Chondrocyte (in vitro differentiated cells): ENCODE measurements around the gene STMN3. TPM values are rescaled to one million over a fixed set of nuclear protein-coding genes. Genes with fewer than 3 reads are reported as not detected.
"Not testable (repeated sequence)": the region's sequence is repeated elsewhere in the genome, so short reads cannot be mapped to it uniquely, and the experiment has no call there.

ENCODE experiments used
- DNase-seq: peaks from one replicate; pipeline ENCODE4 v3.0.0; 2021; ENCODE audit warnings: mixed read lengths, low spot score
- H3K27ac Mint-ChIP-seq: one replicate; pipeline ENCODE4 v1.8.0; 2021; ENCODE audit warnings: mild to moderate bottlenecking, moderate library complexity, mixed read lengths; ENCODE audit not compliant: unreplicated experiment
- H3K27me3 Mint-ChIP-seq: 2 replicates; pipeline ENCODE4 v1.8.0; 2021; ENCODE audit warnings: low read depth, mixed read lengths
- H3K36me3 Mint-ChIP-seq: 2 replicates; pipeline ENCODE4 v1.8.0; 2021; ENCODE audit warnings: low read depth, mixed read lengths
- H3K4me1 Mint-ChIP-seq: 2 replicates; pipeline ENCODE4 v1.8.0; 2021; ENCODE audit warnings: low read depth, mild to moderate bottlenecking, mixed read lengths
- H3K4me3 Mint-ChIP-seq: one replicate; pipeline ENCODE4 v1.8.0; 2021; ENCODE audit warnings: mild to moderate bottlenecking, moderate library complexity, mixed read lengths; ENCODE audit not compliant: unreplicated experiment
- H3K9me3 Mint-ChIP-seq: 2 replicates; pipeline ENCODE4 v1.8.0; 2021; ENCODE audit warnings: low read depth, mixed read lengths
- total RNA-seq: library from RNA; stranded (reverse); gene quantifications from 3 replicates; pipeline ENCODE4 v1.2.1, GENCODE V29; 2021
- TF ChIP-seq, protein P1 (sequence below): fragments of 200-600 bp; sonication (generic); IDR thresholded peaks from 2 replicates; pipeline ENCODE4 v1.5.0; 2021; ENCODE audit warnings: antibody characterized with exemption, mild to moderate bottlenecking, moderate library complexity

The STMN3 gene
- total RNA-seq, 1 donor from 2014 or later = 7.8 TPM

DNA sequence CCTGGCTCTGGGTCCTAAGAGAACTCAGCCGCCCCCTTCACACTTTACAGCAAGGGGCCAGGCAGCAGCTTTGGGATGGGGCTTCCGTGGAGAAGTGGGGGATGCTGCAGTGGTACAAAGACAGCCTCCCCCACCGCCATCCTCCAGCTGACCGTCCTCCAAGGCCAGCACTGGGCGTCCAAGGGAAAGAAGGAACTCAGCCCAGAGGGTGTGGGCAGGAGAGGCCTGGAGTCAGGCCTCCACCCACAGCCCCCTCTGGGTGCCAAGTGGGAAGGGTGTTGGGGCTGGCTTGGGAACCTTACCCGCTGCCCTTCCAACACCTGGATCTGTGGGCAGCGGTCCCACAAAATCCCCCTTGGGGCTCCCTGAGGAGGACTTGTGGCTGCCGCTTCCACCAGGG, 13.1 kb downstream of the STMN3 start:
- Mint-ChIP-seq H3K27me3 (no peaks in the 10 kb centered on the region), H3K9me3 (no peaks in the 10 kb centered on the region), H3K4me1 (no peaks in the 10 kb centered on the region), H3K4me3 (no peak overlapping the region), H3K36me3 (no peaks in the 10 kb centered on the region), H3K27ac (no peak overlapping the region)
- no peak for DNase-seq
- TF ChIP-seq, protein P1, sequence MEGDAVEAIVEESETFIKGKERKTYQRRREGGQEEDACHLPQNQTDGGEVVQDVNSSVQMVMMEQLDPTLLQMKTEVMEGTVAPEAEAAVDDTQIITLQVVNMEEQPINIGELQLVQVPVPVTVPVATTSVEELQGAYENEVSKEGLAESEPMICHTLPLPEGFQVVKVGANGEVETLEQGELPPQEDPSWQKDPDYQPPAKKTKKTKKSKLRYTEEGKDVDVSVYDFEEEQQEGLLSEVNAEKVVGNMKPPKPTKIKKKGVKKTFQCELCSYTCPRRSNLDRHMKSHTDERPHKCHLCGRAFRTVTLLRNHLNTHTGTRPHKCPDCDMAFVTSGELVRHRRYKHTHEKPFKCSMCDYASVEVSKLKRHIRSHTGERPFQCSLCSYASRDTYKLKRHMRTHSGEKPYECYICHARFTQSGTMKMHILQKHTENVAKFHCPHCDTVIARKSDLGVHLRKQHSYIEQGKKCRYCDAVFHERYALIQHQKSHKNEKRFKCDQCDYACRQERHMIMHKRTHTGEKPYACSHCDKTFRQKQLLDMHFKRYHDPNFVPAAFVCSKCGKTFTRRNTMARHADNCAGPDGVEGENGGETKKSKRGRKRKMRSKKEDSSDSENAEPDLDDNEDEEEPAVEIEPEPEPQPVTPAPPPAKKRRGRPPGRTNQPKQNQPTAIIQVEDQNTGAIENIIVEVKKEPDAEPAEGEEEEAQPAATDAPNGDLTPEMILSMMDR = no peak

- Mint-ChIP-seq H3K4me1 (no peaks in the 10 kb centered on the region), H3K27ac (no peak overlapping the region), H3K4me3 (no peak overlapping the region)
Measured at GRCh38 chr20:63639093-63639975, 13.9 kb downstream of the STMN3 start.

GRCh38 chr20:63636752-63637628, 16.2 kb downstream of the STMN3 start:
- Mint-ChIP-seq H3K9me3 (no peaks in the 10 kb centered on the region), H3K27me3 (no peaks in the 10 kb centered on the region), H3K4me3 (no peak overlapping the region), H3K4me1 (no peaks in the 10 kb centered on the region), H3K36me3 (no peaks in the 10 kb centered on the region), H3K27ac (no peak overlapping the region)
- no peak for DNase-seq
- TF ChIP-seq, protein P1 = no peak

More at GRCh38 chr20:63639093-63639975, 13.9 kb downstream of the STMN3 start:
- DNase-seq = no peak
- Mint-ChIP-seq H3K9me3 (no peaks in the 10 kb centered on the region), H3K36me3 (no peaks in the 10 kb centered on the region), H3K27me3 (no peaks in the 10 kb centered on the region)
- TF ChIP-seq, protein P1 = no peak

DNA sequence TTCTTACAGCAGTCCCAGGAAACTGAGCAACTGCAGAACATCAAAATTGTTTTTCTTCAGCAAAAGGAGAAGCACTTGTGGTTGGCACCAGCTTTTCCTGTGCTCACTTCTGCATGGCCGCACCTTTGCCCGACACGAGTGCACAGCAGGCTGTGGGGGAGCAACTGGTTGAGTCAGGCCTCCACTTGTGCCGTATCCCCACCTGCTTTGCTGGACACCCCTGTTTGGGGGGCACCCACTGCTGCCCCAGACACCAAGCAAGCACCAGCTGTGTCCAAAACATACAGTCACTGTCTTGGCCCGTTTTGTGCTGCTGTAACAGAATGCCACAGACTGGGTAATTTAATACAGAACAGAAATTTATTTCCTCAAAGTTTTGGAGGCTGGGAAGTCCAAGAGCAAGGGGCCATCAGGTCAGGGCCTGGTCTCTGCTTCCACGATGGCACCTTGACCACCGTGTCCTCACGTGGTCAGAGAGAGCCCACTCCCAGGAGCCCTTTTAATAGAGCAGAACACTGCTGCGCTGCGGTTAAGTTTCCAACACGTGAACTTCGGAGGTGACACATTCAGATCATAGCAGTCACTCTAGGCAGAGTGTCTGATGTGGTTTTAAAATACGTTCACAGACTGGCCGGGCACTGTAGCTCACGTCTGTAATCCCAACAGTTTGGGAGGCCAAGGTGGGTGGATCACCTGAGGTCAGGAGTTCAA, 17.6 kb downstream of the STMN3 start:
- TF ChIP-seq, protein P1 = no peak
- H3K27me3 Mint-ChIP-seq = no peaks in the 10 kb centered on the region
- no peaks in the 10 kb centered on the region for H3K36me3 Mint-ChIP-seq
- no peak overlapping the region for H3K27ac Mint-ChIP-seq
- H3K4me1 Mint-ChIP-seq = no peaks in the 10 kb centered on the region
- DNase-seq = no peak
- H3K4me3 Mint-ChIP-seq = no peak overlapping the region
- no peaks in the 10 kb centered on the region for H3K9me3 Mint-ChIP-seq

DNA sequence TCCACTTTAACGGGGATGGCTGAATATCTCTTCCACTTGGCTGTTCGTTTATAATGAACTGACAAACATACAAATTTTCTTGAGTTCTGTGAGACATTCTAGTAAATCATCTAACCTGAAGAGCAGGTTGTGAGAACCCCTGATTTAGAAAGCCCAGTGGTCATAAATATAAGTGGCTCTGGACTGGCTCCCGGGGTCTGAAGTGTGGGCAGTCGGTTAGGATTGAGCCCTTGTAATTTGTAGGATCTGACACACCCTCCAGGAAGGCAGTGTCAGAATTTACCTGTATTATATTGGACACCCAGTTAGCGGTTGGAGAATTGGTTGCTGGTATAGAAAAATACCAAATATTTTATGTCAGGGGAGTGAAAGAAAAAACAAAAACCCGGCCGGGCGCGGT, 19.5 kb downstream of the STMN3 start:
- Mint-ChIP-seq H3K9me3 (no peaks in the 10 kb centered on the region), H3K4me1 (peaks cover 3% of the 10 kb centered on the region), H3K4me3 (no peak overlapping the region), H3K27me3 (no peaks in the 10 kb centered on the region), H3K27ac (no peak overlapping the region), H3K36me3 (no peaks in the 10 kb centered on the region)
- no peak for DNase-seq
- TF ChIP-seq, protein P1 = no peak

DNA sequence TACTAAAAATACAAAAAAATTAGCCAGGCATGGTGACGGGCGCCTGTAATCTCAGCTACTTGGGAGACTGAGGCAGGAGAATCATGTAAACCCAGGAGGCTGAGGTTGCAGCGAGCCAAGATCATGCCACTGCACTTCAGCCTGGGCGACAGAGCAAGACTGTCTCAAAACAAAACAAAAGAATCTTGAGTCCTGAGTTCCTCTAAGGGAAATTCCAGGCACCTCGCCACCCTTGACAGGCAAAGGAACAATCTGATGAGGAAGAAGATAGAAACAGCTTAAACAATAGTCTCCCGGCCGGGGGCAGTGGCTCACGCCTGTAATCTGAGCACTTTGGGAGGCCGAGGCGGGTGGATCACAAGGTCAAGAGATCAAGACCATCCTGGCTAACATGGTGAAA, 21.8 kb downstream of the STMN3 start:
- not testable (repeated sequence) for H3K4me3 Mint-ChIP-seq, H3K9me3 Mint-ChIP-seq, H3K27ac Mint-ChIP-seq, H3K36me3 Mint-ChIP-seq, H3K27me3 Mint-ChIP-seq
- peaks cover 10% of the 10 kb centered on the region for H3K4me1 Mint-ChIP-seq
- DNase-seq = peak; percentile 33

DNA sequence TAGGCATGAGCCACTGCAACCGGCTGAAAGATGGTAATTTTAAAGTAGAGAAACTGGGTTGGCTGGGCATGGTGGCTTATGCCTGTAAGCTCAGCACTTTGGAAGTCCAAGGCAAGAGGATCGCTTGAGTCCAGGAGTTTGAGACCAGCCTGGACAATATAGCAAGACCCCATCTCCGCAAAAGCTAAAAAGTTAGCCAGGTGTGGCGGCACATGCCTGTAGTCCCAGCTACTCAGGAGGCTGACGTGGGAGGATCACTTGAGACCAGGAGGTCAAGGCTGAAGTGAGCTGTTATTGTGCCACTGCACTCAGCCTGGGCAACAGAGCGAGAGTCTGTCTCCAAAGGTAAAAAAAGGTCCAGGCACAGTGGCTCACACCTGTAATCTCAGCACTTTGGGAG, 22.3 kb downstream of the STMN3 start:
- H3K9me3 Mint-ChIP-seq, H3K27ac Mint-ChIP-seq, H3K27me3 Mint-ChIP-seq, H3K4me3 Mint-ChIP-seq, H3K36me3 Mint-ChIP-seq: not testable (repeated sequence)
- peaks cover 10% of the 10 kb centered on the region for H3K4me1 Mint-ChIP-seq
- DNase-seq = peak; percentile 26
